ENCODE data around the gene ZMYND10. TPM values are rescaled to one million over a fixed set of nuclear protein-coding genes. Genes with fewer than 3 reads are reported as not detected.

The ZMYND10 gene
- total and polyA plus RNA-seq, 5 donors = 0.20 to 0.40 (median 0.26) TPM

GRCh38 chr3:50354850-50355249 is 9.3 kb upstream of the ZMYND10 start:
- DNase-seq = no peak
- WGBS = 85% methylated on average over 7 of the region's 7 CpGs
- Histone ChIP-seq H3K4me3 (ENCODE audit: low read length) (no peak overlapping the region), H3K27ac (ENCODE audit: low read length) (no peak overlapping the region), H3K27me3 (ENCODE audit: control insufficient read depth, insufficient read depth) (no peaks in the 10 kb centered on the region), H3K9me3 (ENCODE audit: control insufficient read depth, low read length) (no peaks in the 10 kb centered on the region), H3K4me1 (ENCODE audit: control insufficient read depth, insufficient read depth, low read length) (peaks cover 28% of the 10 kb centered on the region)
- ATAC-seq = no peak
- intact Hi-C loops (cut with DNase I) = loop anchor here in 1 of 4 donors (5.0 kb wide), 1 partner anchor 187 kb away; no protein-coding TSS in a partner anchor

- WGBS = 70% methylated on average over 5 of the region's 5 CpGs
- H3K27ac ChIP-seq (ENCODE audit: low read length) = no peak overlapping the region
- no peak overlapping the region for H3K4me3 ChIP-seq (ENCODE audit: low read length)
- H3K27me3 ChIP-seq (ENCODE audit: control insufficient read depth, insufficient read depth) = no peaks in the 10 kb centered on the region
- no peaks in the 10 kb centered on the region for H3K9me3 ChIP-seq (ENCODE audit: control insufficient read depth, low read length)
- no peak for DNase-seq
- no peak for ATAC-seq
- intact Hi-C loops (cut with DNase I) = loop anchor here in 1 of 4 donors (5.0 kb wide), 1 partner anchor 188 kb away; no protein-coding TSS in a partner anchor
- peaks cover 30% of the 10 kb centered on the region for H3K4me1 ChIP-seq (ENCODE audit: control insufficient read depth, insufficient read depth, low read length)
These were observed 8.7 kb upstream of the ZMYND10 start for GRCh38 chr3:50354186-50354764.

GRCh38 chr3:50353245-50354004 is 7.9 kb upstream of the ZMYND10 start:
- intact Hi-C loops (cut with DNase I) = loop anchor here in 1 of 4 donors (5.0 kb wide), 1 partner anchor 189 kb away; no protein-coding TSS in a partner anchor
- 81% methylated on average over 12 of the region's 12 CpGs for WGBS
- ATAC-seq (no peak), DNase-seq (no peak)
- no peak overlapping the region for H3K27ac ChIP-seq (ENCODE audit: low read length)
- H3K4me1 ChIP-seq (ENCODE audit: control insufficient read depth, insufficient read depth, low read length) = peaks cover 31% of the 10 kb centered on the region
- no peak overlapping the region for H3K4me3 ChIP-seq (ENCODE audit: low read length)
- H3K27me3 ChIP-seq (ENCODE audit: control insufficient read depth, insufficient read depth) = no peaks in the 10 kb centered on the region
- no peaks in the 10 kb centered on the region for H3K9me3 ChIP-seq (ENCODE audit: control insufficient read depth, low read length)

- intact Hi-C loops (cut with DNase I) = loop anchor here in 1 of 4 donors (5.0 kb wide), 1 partner anchor 190 kb away; no protein-coding TSS in a partner anchor
- WGBS = 36% methylated on average over 2 of the region's 2 CpGs
- H3K27me3 ChIP-seq (ENCODE audit: control insufficient read depth, insufficient read depth) = no peaks in the 10 kb centered on the region
These were observed 7.2 kb upstream of the ZMYND10 start for GRCh38 chr3:50352781-50353180.

GRCh38 chr3:50351323-50351697 is 5.8 kb upstream of the ZMYND10 start:
- Histone ChIP-seq H3K27me3 (ENCODE audit: control insufficient read depth, insufficient read depth) (no peaks in the 10 kb centered on the region), H3K27ac (ENCODE audit: low read length) (peak overlapping the region; percentile 8), H3K4me3 (ENCODE audit: low read length) (peak overlapping the region; percentile 65), H3K9me3 (ENCODE audit: control insufficient read depth, low read length) (no peaks in the 10 kb centered on the region), H3K4me1 (ENCODE audit: control insufficient read depth, insufficient read depth, low read length) (peaks cover 18% of the 10 kb centered on the region)
- no peak for ATAC-seq
- intact Hi-C loops (cut with DNase I) = loop anchor here in 1 of 4 donors (5.0 kb wide), 1 partner anchor 191 kb away; no protein-coding TSS in a partner anchor
- 54% methylated on average over 11 of the region's 11 CpGs for WGBS
- no peak for DNase-seq

More at GRCh38 chr3:50352781-50353180, 7.2 kb upstream of the ZMYND10 start:
- DNase-seq (no peak), ATAC-seq (no peak)
- no peak overlapping the region for H3K4me3 ChIP-seq (ENCODE audit: low read length)
- no peaks in the 10 kb centered on the region for H3K9me3 ChIP-seq (ENCODE audit: control insufficient read depth, low read length)
- H3K27ac ChIP-seq (ENCODE audit: low read length) = no peak overlapping the region
- H3K4me1 ChIP-seq (ENCODE audit: control insufficient read depth, insufficient read depth, low read length) = peaks cover 25% of the 10 kb centered on the region

GRCh38 chr3:50350527-50351322 is 5.2 kb upstream of the ZMYND10 start, which contains the start of the genes CYB561D2 and NPRL2:
Gene CYB561D2, plus strand, starts transcription at chr3:50350862. Its CDS starts 572 bp downstream, at chr3:50351434.
Gene NPRL2, minus strand, starts transcription at chr3:50350775. Its CDS starts 123 bp downstream, at chr3:50350652.
- DNase-seq (peak; percentile 98 to 99 (median 99)), ATAC-seq (peak; percentile 94)
- under 1% methylated on average over 64 of the region's 64 CpGs for WGBS
- Histone ChIP-seq H3K4me1 (ENCODE audit: control insufficient read depth, insufficient read depth, low read length) (peaks cover 12% of the 10 kb centered on the region), H3K4me3 (ENCODE audit: low read length) (peak within 1 kb of the TSS; percentile 65), H3K9me3 (ENCODE audit: control insufficient read depth, low read length) (no peaks in the 10 kb centered on the region), H3K27me3 (ENCODE audit: control insufficient read depth, insufficient read depth) (no peaks in the 10 kb centered on the region), H3K27ac (ENCODE audit: low read length) (peak within 1 kb of the TSS; percentile 94)
- intact Hi-C loops (cut with DNase I) = loop anchor here in 1 of 4 donors (5.0 kb wide), 1 partner anchor 192 kb away; no protein-coding TSS in a partner anchor

GRCh38 chr3:50350213-50350526 is 4.6 kb upstream of the ZMYND10 start:
- no peak for DNase-seq
- H3K4me1 ChIP-seq (ENCODE audit: control insufficient read depth, insufficient read depth, low read length) = peaks cover 7% of the 10 kb centered on the region
- intact Hi-C loops (cut with DNase I) = loop anchor here in 1 of 4 donors (5.0 kb wide), 1 partner anchor 192 kb away; no protein-coding TSS in a partner anchor
- H3K27ac ChIP-seq (ENCODE audit: low read length) = peak overlapping the region; percentile 94
- ATAC-seq = no peak
- H3K9me3 ChIP-seq (ENCODE audit: control insufficient read depth, low read length) = no peaks in the 10 kb centered on the region
- 6% methylated on average over 7 of the region's 7 CpGs for WGBS
- H3K4me3 ChIP-seq (ENCODE audit: low read length) = peak overlapping the region; percentile 65
- H3K27me3 ChIP-seq (ENCODE audit: control insufficient read depth, insufficient read depth) = no peaks in the 10 kb centered on the region

GRCh38 chr3:50347187-50347813 is 1.8 kb upstream of the ZMYND10 start:
- H3K27ac ChIP-seq (ENCODE audit: low read length) = no peak overlapping the region
- no peak for ATAC-seq
- intact Hi-C loops (cut with DNase I) = loop anchor here in 2 of 4 donors (2.0 to 5.0 kb wide), 2 partner anchors 195 to 202 kb away; no protein-coding TSS in a partner anchor

GRCh38 chr3:50345008-50345407 is 524 bp downstream of the ZMYND10 start:
- DNase-seq = peak in 1 of 3 donors; percentile 50
- Histone ChIP-seq H3K9me3 (ENCODE audit: control insufficient read depth, low read length) (no peaks in the 10 kb centered on the region), H3K4me1 (ENCODE audit: control insufficient read depth, insufficient read depth, low read length) (peaks cover 4% of the 10 kb centered on the region), H3K4me3 (ENCODE audit: low read length) (peak overlapping the region; percentile 18), H3K27me3 (ENCODE audit: control insufficient read depth, insufficient read depth) (no peaks in the 10 kb centered on the region), H3K27ac (ENCODE audit: low read length) (no peak overlapping the region)
- no peak for ATAC-seq
- intact Hi-C loops (cut with DNase I) = loop anchor here in 1 of 4 donors (5.0 kb wide), 1 partner anchor 197 kb away; no protein-coding TSS in a partner anchor
- WGBS = 66% methylated on average over 8 of the region's 8 CpGs

More at GRCh38 chr3:50347187-50347813, 1.8 kb upstream of the ZMYND10 start:
- Histone ChIP-seq H3K4me3 (ENCODE audit: low read length) (no peak overlapping the region), H3K9me3 (ENCODE audit: control insufficient read depth, low read length) (no peaks in the 10 kb centered on the region), H3K4me1 (ENCODE audit: control insufficient read depth, insufficient read depth, low read length) (peaks cover 7% of the 10 kb centered on the region), H3K27me3 (ENCODE audit: control insufficient read depth, insufficient read depth) (no peaks in the 10 kb centered on the region)
- 27% methylated on average over 14 of the region's 14 CpGs for WGBS
- peak; percentile 76 to 86 (median 84) for DNase-seq

Measured in right cardiac atrium (tissue), 5 donors.